Loucy (cell line): ENCODE results near the gene PFKFB2.

Experiments
- H2AFZ ChIP-seq: fragments of 200-600 bp; sonication (generic); 2 replicates; pipeline ENCODE4 v1.6.0; 2016; ENCODE audit warnings: antibody characterized with exemption, mild to moderate bottlenecking, low read length, moderate library complexity
- H3F3A ChIP-seq: fragments of 200-600 bp; 2 replicates; pipeline ENCODE4 v1.6.0; 2016; ENCODE audit warnings: antibody characterized with exemption, low read depth, mild to moderate bottlenecking
- H3K27me3 ChIP-seq: fragments of 200-600 bp; sonication (generic); 2 replicates; pipeline ENCODE4 v1.6.1; 2014; ENCODE audit warnings: low read length, mild to moderate bottlenecking; ENCODE audit not compliant: insufficient read depth, poor library complexity, severe bottlenecking
- H3K36me3 ChIP-seq: fragments of 200-600 bp; sonication (generic); 2 replicates; pipeline ENCODE4 v1.6.1; 2016; ENCODE audit warnings: low read length; ENCODE audit not compliant: insufficient read depth
- H3K4me1 ChIP-seq: fragments of 200-600 bp; sonication (generic); 2 replicates; pipeline ENCODE4 v1.5.1; 2014; ENCODE audit warnings: low read length, mild to moderate bottlenecking; ENCODE audit not compliant: insufficient read depth, poor library complexity, severe bottlenecking
- H3K4me2 ChIP-seq: fragments of 200-600 bp; sonication (generic); 2 replicates; pipeline ENCODE4 v1.6.0; 2014; ENCODE audit warnings: antibody characterized with exemption, low read length, low read depth, mild to moderate bottlenecking; ENCODE audit not compliant: poor library complexity, severe bottlenecking
- H3K4me3 ChIP-seq: fragments of 200-600 bp; sonication (generic); 2 replicates; pipeline ENCODE4 v1.5.1; 2014; ENCODE audit warnings: low read length, mild to moderate bottlenecking, mixed read lengths; ENCODE audit not compliant: poor library complexity, severe bottlenecking
- H3K79me2 ChIP-seq: fragments of 200-600 bp; sonication (generic); 2 replicates; pipeline ENCODE4 v1.6.1; 2014; ENCODE audit warnings: low read length; ENCODE audit not compliant: insufficient read depth
- H3K9ac ChIP-seq: fragments of 200-600 bp; sonication (generic); 2 replicates; pipeline ENCODE4 v1.6.0; 2014; ENCODE audit warnings: mild to moderate bottlenecking, low read depth, low read length, moderate library complexity; ENCODE audit not compliant: poor library complexity, severe bottlenecking
- H3K9me2 ChIP-seq: fragments of 200-600 bp; sonication (generic); replicated peaks from 2 replicates; pipeline ENCODE4 v1.6.1; 2016; ENCODE audit warnings: low read depth, low read length, mixed read lengths
- H3K9me3 ChIP-seq: fragments of 200-600 bp; sonication (generic); 2 replicates; pipeline ENCODE4 v1.6.1; 2014; ENCODE audit warnings: mild to moderate bottlenecking, antibody characterized with exemption, low read length, low read depth; ENCODE audit not compliant: insufficient read depth
- H4K20me1 ChIP-seq: fragments of 200-600 bp; sonication (generic); 2 replicates; pipeline ENCODE4 v1.6.0; 2014; ENCODE audit warnings: antibody characterized with exemption, low read length, mild to moderate bottlenecking; ENCODE audit not compliant: insufficient read depth, poor library complexity, severe bottlenecking
- CTCF ChIP-seq: fragments of 200-600 bp; sonication (generic); conservative IDR thresholded peaks from 2 replicates; pipeline ENCODE4 v1.5.1; 2014; ENCODE audit warnings: mild to moderate bottlenecking, antibody characterized with exemption, low read length
- EZH2phosphoT487 ChIP-seq: fragments of 200-600 bp; IDR thresholded peaks from 2 replicates; pipeline ENCODE4 v1.6.1; 2018; ENCODE audit warnings: antibody characterized with exemption, mild to moderate bottlenecking, moderate library complexity, borderline replicate concordance

PFKFB2 gene

GRCh38 chr1:207014728-207015127 is 38.3 kb upstream of the PFKFB2 start:
- TF ChIP-seq CTCF: no peak
- TF ChIP-seq EZH2phosphoT487: no peak
- no peaks in the 10 kb centered on the region for H3K9me2 ChIP-seq
- H3K79me2 ChIP-seq: no peaks in the 10 kb centered on the region
- no peaks in the 10 kb centered on the region for H3K9me3 ChIP-seq
- no peaks in the 10 kb centered on the region for H3K36me3 ChIP-seq
- no peak overlapping the region for H3K4me3 ChIP-seq
- H2AFZ ChIP-seq: no peak overlapping the region
- no peak overlapping the region for H3K9ac ChIP-seq
- peaks cover 24% of the 10 kb centered on the region for H3K27me3 ChIP-seq
- H3K4me2 ChIP-seq: no peak overlapping the region
- no peaks in the 10 kb centered on the region for H3F3A ChIP-seq
- H3K4me1 ChIP-seq: no peaks in the 10 kb centered on the region
- H4K20me1 ChIP-seq: no peaks in the 10 kb centered on the region

GRCh38 chr1:207015791-207016190 is 37.3 kb upstream of the PFKFB2 start:
- no peaks in the 10 kb centered on the region for H3K9me2 ChIP-seq
- H3K36me3 ChIP-seq: no peaks in the 10 kb centered on the region
- no peak overlapping the region for H3K4me3 ChIP-seq
- H3K9me3 ChIP-seq: no peaks in the 10 kb centered on the region
- H2AFZ ChIP-seq: no peak overlapping the region
- H3K27me3 ChIP-seq: peaks cover 24% of the 10 kb centered on the region
- H3K4me2 ChIP-seq: no peak overlapping the region
- no peak for TF ChIP-seq CTCF
- TF ChIP-seq EZH2phosphoT487: no peak
- no peaks in the 10 kb centered on the region for H3K4me1 ChIP-seq
- H3F3A ChIP-seq: no peaks in the 10 kb centered on the region
- no peak overlapping the region for H3K9ac ChIP-seq
- no peaks in the 10 kb centered on the region for H3K79me2 ChIP-seq
- no peaks in the 10 kb centered on the region for H4K20me1 ChIP-seq

- Histone ChIP-seq H3K27me3 (peaks cover 12% of the 10 kb centered on the region), H4K20me1 (no peaks in the 10 kb centered on the region), H3K9me2 (no peaks in the 10 kb centered on the region), H3K4me2 (no peak overlapping the region), H3F3A (no peaks in the 10 kb centered on the region), H3K4me1 (no peaks in the 10 kb centered on the region), H3K36me3 (no peaks in the 10 kb centered on the region), H3K9ac (no peak overlapping the region), H3K4me3 (no peak overlapping the region), H3K79me2 (no peaks in the 10 kb centered on the region), H3K9me3 (no peaks in the 10 kb centered on the region), H2AFZ (no peak overlapping the region)
- TF ChIP-seq CTCF (no peak), EZH2phosphoT487 (no peak)
Measured at GRCh38 chr1:207017615-207018559, 35.2 kb upstream of the PFKFB2 start.
